K562 (cell line): ENCODE measurements around the gene TAF3. TPM values are rescaled to one million over a fixed set of nuclear protein-coding genes. Genes with fewer than 3 reads are reported as not detected.
A peak's percentile ranks its signal among the peaks of the same experiment; 100 is the strongest.

Experiments
- DEAF1 ChIP-seq: fragments of 450-650 bp; formaldehyde crosslinking; IDR thresholded peaks from 2 replicates; pipeline ENCODE4 v1.4.0; 2020; ENCODE audit warnings: mild to moderate bottlenecking, moderate library complexity
- ERF ChIP-seq: fragments of 450-650 bp; formaldehyde crosslinking; IDR thresholded peaks from 2 replicates; pipeline ENCODE4 v1.4.0; 2020; ENCODE audit warnings: mild to moderate bottlenecking, mixed read lengths
- FOS ChIP-seq: IDR thresholded peaks from 3 replicates; pipeline ENCODE4 v1.6.1; 2011; ENCODE audit not compliant: insufficient read length; ENCODE audit errors: extremely low read depth
- HCFC1 ChIP-seq: IDR thresholded peaks from 2 replicates; pipeline ENCODE4 v1.6.1; 2012; ENCODE audit warnings: low read depth, low read length, improper control_type of control experiment
- MAFF ChIP-seq: IDR thresholded peaks from 2 replicates; pipeline ENCODE4 v1.6.1; 2012; ENCODE audit warnings: low read length, improper control_type of control experiment
- MGA ChIP-seq: fragments of 450-650 bp; IDR thresholded peaks from 2 replicates; pipeline ENCODE4 v1.6.1; 2016; ENCODE audit warnings: mild to moderate bottlenecking, moderate library complexity
- NFATC3 ChIP-seq: fragments of 450-650 bp; IDR thresholded peaks from 2 replicates; pipeline ENCODE4 v1.6.1; 2017; ENCODE audit warnings: mild to moderate bottlenecking
- NFYB ChIP-seq: IDR thresholded peaks from 2 replicates; pipeline ENCODE4 v1.6.1; 2011; ENCODE audit warnings: mild to moderate bottlenecking, moderate library complexity; ENCODE audit not compliant: insufficient read length; ENCODE audit errors: extremely low read depth
- NR0B1 ChIP-seq: fragments of 450-650 bp; IDR thresholded peaks from one replicate; pipeline ENCODE4 v1.6.1; 2018; ENCODE audit warnings: mild to moderate bottlenecking, moderate library complexity; ENCODE audit not compliant: partially characterized antibody
- POLR2G ChIP-seq: fragments of 200-400 bp; formaldehyde crosslinking; IDR thresholded peaks from 2 replicates; pipeline ENCODE4 v1.6.1; 2017; ENCODE audit warnings: low read depth, mild to moderate bottlenecking, antibody characterized with exemption, low read length, moderate library complexity
- TARDBP ChIP-seq: fragments of 450-650 bp; IDR thresholded peaks from 2 replicates; pipeline ENCODE4 v1.6.1; 2016
- ZNF347 ChIP-seq: fragments of 450-650 bp; formaldehyde crosslinking; IDR thresholded peaks from 2 replicates; pipeline ENCODE4 v1.4.0; 2020; ENCODE audit warnings: low read depth, mild to moderate bottlenecking, moderate library complexity
- polyA plus RNA-seq, 8 experiments: library from polyadenylated mRNA; depleted of rRNA in 4 of 8; stranded (reverse) in 5 of 8; unstranded in 3 of 8; fragments of >200 nt; fragmentation: Nextera tagmentation in 2 of 8; fragmentation: Illumina TruSeq in 1 of 8; extraction: Ambion mirVana in 2 of 8; extraction: Trizol in 1 of 8; gene quantifications; 2 replicates each; pipeline versions ENCODE4 v1.2.1 to v1.2.3, GENCODE V29; 2011 to 2014; ENCODE audit warnings: inconsistent platforms in 1 of 8, missing spikeins in 1 of 8
- total RNA-seq, 7 experiments: library from RNA; depleted of rRNA in 6 of 7; stranded (reverse); fragments of >200 nt in 6 of 7; fragmentation: Illumina TruSeq in 2 of 7; extraction: Trizol in 2 of 7; gene quantifications; 2 replicates each; pipeline versions ENCODE4 v1.2.1 to v1.2.3, GENCODE V29; 2011 to 2021; ENCODE audit warnings: low replicate concordance in 1 of 7

The TAF3 gene
- total and polyA plus RNA-seq, 9 of the 15 experiments (the other 6 are each of a cell fraction or from before 2014, with no cell fraction given), result 1.5 to 9.9 (median 4.1) TPM

DNA sequence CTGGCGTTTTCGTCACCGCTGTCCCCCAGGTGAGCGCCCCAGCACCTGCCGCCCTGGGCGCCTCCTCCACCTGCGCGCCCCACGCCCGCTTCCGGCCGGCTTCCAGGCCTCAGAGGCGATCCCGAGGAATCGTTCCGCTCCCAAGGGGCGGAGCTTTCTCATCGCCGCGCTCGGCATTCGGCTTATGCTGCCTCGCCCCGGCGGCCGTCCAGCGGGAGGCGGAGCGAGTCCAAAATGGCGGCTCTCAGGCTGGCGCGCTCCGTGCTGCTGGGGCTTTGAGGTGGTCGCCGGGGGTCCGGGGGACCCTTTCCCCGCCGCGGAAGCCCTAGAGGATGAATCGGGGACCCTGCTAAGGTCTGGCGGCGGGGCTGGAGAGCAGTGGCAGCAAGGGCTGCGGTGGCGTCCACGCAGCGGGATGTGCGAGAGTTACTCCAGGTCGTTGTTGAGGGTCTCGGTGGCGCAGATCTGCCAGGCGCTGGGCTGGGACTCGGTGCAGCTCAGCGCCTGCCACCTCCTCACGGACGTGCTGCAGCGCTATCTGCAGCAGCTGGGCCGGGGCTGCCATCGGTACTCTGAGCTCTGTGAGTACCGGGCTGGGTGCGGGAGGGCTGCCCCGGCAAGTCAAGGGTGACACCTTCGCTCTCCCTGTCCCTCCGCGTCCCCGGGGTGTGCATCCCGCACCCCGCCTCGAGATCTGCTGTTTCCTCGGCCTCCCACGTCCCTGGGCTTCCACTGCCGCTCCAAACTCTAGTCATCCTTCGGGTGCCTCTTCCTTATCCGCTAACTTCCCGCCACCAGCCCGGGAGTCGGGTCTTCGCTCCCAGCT lies at the start of gene TAF3 (continued):
- peak; percentile 99 for TF ChIP-seq POLR2G
- no peak for TF ChIP-seq MAFF
- TF ChIP-seq FOS, result no peak
- TF ChIP-seq DEAF1 (CRISPR knock-in tag), result no peak
- no peak for TF ChIP-seq MGA
- peak; percentile 79 for TF ChIP-seq HCFC1
- TF ChIP-seq ZNF347, result no peak
- no peak for TF ChIP-seq NFYB
- no peak for TF ChIP-seq ERF
- no peak for TF ChIP-seq NR0B1
- no peak for TF ChIP-seq NFATC3
- TF ChIP-seq TARDBP, result peak; percentile 56; the same call in 1 of the 2 replicates
